Sigmoid colon (tissue), 4 donors: ENCODE results near the gene C3orf70.

Experiments
- CTCF ChIP-seq, 4 experiments: fragments of 450-650 bp in 3 of 4; fragments of 200-600 bp in 1 of 4; IDR thresholded peaks; one replicate each; pipeline ENCODE4 v1.5.1; 2016 to 2019; ENCODE audit warnings: antibody characterized with exemption in 4 of 4, mild to moderate bottlenecking in 3 of 4, moderate library complexity in 2 of 4
- POLR2AphosphoS5 ChIP-seq, 4 donors: sonication (generic); formaldehyde crosslinking; IDR thresholded peaks; one replicate each; pipeline ENCODE4 v1.6.1; 2017; ENCODE audit warnings: antibody characterized with exemption in 4 of 4

DNA sequence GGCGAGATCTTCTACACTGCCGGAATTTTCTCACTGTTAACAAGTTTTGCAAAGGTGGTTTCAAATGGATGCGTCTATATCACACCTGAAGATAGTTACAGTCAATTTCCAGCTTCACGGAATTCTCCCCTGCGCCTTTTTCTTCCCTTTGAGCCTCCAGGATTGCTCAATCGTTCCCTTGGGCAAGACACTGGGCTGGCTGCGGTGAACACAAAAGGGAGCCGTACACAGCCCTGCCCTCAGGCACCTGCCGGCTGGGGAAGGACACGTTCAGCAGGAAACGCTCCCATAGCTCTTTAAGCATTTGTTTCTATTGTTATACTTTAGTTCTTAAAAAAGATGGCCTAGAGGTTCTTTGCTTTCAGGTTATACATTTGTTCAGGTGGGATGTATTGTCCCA, 85.7 kb downstream of the C3orf70 start:
- no peak for TF ChIP-seq POLR2AphosphoS5 (IDR thresholded peaks at IDR 0.05)
- TF ChIP-seq CTCF (IDR thresholded peaks at IDR 0.05) = no peak
